Kidney (tissue), 14 donors: Measurements from ENCODE around the gene ADSS1. TPM values are rescaled to one million over a fixed set of nuclear protein-coding genes. Genes with fewer than 3 reads are reported as not detected.

Source experiments
- DNase-seq, 5 donors: peaks; one replicate each; pipeline ENCODE4 v3.0.0-alpha.2; 2013 to 2020
- FAIRE-seq: peaks from 2 replicates; lab custom pipeline; 2012; peaks lifted over from hg19 to GRCh38; lab: Jason Lieb, UNC
- H3K27ac ChIP-seq, 2 donors: one replicate each; pipeline ENCODE4 v1.7.0; 2013; ENCODE audit warnings: low read depth in 2 of 2, low read length in 2 of 2, inconsistent platforms in 1 of 2
- H3K27me3 ChIP-seq: one replicate; pipeline ENCODE4 v1.7.1; 2013; ENCODE audit warnings: low read length, inconsistent platforms; ENCODE audit not compliant: control insufficient read depth, insufficient read depth
- H3K36me3 ChIP-seq, 3 donors: one replicate each; pipeline versions ENCODE4 v1.7.0 to v1.7.1; 2013; ENCODE audit warnings: low read length in 3 of 3, control low read depth in 1 of 3, inconsistent platforms in 1 of 3; ENCODE audit not compliant: insufficient read depth in 3 of 3, control insufficient read depth in 2 of 3
- H3K4me1 ChIP-seq, 3 donors: one replicate each; pipeline versions ENCODE4 v1.7.0 to v1.7.1; 2013; ENCODE audit warnings: low read length in 3 of 3, inconsistent platforms in 1 of 3, low read depth in 1 of 3; ENCODE audit not compliant: control insufficient read depth in 2 of 3, insufficient read depth in 2 of 3
- H3K4me3 ChIP-seq, 3 donors: one replicate each; pipeline versions ENCODE4 v1.7.0 to v1.8.1; 2013; ENCODE audit warnings: low read length in 3 of 3, control low read depth in 1 of 3, inconsistent platforms in 1 of 3
- H3K9ac ChIP-seq, 3 donors: one replicate each; pipeline versions ENCODE4 v1.7.0 to v1.7.1; 2013; ENCODE audit warnings: low read length in 3 of 3, control low read depth in 1 of 3, inconsistent platforms in 1 of 3
- H3K9me3 ChIP-seq, 3 donors: one replicate each; pipeline versions ENCODE4 v1.7.0 to v1.7.1; 2013; ENCODE audit warnings: low read length in 3 of 3, control low read depth in 1 of 3, inconsistent platforms in 1 of 3; ENCODE audit not compliant: control insufficient read depth in 2 of 3, insufficient read depth in 1 of 3
- intact Hi-C: fragments of 100-400 bp; cut with DNase I; formaldehyde crosslinking; loops from one replicate; pipeline ENCODE4 v1.11.1; 2022
- polyA plus RNA-seq: library from polyadenylated mRNA; stranded (reverse); fragments of 350-450 nt; fragmentation: Illumina TruSeq; extraction: RNeasy Lipid Tissue Mini Kit (QIAGEN cat#74804); gene quantifications from one replicate; pipeline ENCODE4 v1.2.3, GENCODE V29; 2014; ENCODE audit warnings: low read depth, low replicate concordance; ENCODE audit not compliant: insufficient read depth
- total RNA-seq: library from RNA; stranded (reverse); fragmentation: NEBNext Ultra II Directional; extraction: Animal tissue kit (Norgen Biotek cat#: 25700); gene quantifications from one replicate; pipeline ENCODE4 v1.2.1, GENCODE V29; 2021
- TF ChIP-seq, protein P1 (sequence below): IDR thresholded peaks from 3 replicates; pipeline ENCODE4 v1.5.1; 2012; ENCODE audit warnings: mild to moderate bottlenecking, moderate library complexity, borderline replicate concordance; ENCODE audit not compliant: insufficient read depth; ENCODE audit errors: extremely low read depth
- donor health status: control.
- donor health status: control.
- donor health status: control.
- donor health status: control.
- donor health status: control.
- donor health status: DM: yes; HTN: yes; CAD: no.
- donor health status: Normal renal cell carcinoma (clear cell type).

The ADSS1 gene
- total and polyA plus RNA-seq, 2 donors from 2014 or later = 7.5 to 16.5 TPM

DNA sequence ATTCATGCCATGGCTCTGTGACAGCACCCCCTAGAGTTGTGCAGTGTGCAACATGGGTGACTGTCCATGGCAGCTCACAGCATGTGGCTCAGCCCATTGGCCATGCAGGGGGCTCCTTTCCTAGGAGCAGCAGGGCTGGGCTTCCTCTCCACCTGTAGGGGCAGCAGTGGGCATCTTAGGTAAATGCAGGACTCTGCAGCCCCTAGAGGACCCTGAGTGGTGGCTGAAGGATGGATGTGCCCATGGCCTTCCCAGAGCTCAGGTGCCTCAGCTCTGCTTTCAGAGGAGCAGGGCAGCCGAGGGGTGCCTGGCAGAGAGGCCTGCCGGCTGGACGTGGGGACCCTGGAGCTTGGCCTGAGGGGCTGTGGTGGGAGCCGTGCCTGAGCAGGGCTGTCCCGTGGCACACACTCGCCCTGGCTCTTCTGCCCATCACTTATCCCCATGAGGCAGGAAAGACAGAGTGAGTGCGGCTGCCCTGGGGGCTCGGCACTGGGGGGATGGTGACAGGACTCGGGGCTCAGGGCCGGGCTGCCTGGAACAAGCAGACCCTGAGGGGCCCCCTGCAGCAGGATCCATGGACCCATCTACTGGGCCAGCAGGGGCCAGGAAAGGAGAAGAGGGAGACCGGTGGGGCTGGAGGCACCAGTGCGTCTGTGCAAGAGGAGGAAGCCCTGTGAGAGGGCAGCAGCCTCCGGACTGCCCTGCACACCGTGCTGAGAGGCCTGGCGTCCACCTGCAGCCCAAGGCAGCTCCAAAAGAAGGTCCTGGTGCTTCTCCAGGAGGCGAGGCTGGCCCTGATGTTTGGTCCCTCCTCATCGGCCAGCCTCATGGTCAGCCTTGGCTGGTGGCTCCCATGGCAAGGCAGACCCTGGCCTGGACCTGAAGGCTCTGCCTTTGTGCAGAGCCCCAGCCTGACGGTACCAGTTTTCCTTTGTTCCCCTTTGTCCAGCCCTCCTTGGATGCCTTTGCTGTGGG, 7.6 kb downstream of the ADSS1 start:
- DNase-seq (no peak), FAIRE-seq (no peak)
- H3K4me3 ChIP-seq = no peak overlapping the region
- H3K9me3 ChIP-seq = no peaks in the 10 kb centered on the region
- peaks cover 0 to 50% (median 13%) of the 10 kb centered on the region in 3 donors for H3K4me1 ChIP-seq
- H3K27me3 ChIP-seq = no peaks in the 10 kb centered on the region
- intact Hi-C loops = no loop called here
- H3K36me3 ChIP-seq = no peaks in the 10 kb centered on the region
- no peak overlapping the region for H3K9ac ChIP-seq
- H3K27ac ChIP-seq = peak overlapping the region in 1 of 2 donors; percentile 25
- TF ChIP-seq, protein P1, sequence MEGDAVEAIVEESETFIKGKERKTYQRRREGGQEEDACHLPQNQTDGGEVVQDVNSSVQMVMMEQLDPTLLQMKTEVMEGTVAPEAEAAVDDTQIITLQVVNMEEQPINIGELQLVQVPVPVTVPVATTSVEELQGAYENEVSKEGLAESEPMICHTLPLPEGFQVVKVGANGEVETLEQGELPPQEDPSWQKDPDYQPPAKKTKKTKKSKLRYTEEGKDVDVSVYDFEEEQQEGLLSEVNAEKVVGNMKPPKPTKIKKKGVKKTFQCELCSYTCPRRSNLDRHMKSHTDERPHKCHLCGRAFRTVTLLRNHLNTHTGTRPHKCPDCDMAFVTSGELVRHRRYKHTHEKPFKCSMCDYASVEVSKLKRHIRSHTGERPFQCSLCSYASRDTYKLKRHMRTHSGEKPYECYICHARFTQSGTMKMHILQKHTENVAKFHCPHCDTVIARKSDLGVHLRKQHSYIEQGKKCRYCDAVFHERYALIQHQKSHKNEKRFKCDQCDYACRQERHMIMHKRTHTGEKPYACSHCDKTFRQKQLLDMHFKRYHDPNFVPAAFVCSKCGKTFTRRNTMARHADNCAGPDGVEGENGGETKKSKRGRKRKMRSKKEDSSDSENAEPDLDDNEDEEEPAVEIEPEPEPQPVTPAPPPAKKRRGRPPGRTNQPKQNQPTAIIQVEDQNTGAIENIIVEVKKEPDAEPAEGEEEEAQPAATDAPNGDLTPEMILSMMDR = peak; percentile 3

DNA sequence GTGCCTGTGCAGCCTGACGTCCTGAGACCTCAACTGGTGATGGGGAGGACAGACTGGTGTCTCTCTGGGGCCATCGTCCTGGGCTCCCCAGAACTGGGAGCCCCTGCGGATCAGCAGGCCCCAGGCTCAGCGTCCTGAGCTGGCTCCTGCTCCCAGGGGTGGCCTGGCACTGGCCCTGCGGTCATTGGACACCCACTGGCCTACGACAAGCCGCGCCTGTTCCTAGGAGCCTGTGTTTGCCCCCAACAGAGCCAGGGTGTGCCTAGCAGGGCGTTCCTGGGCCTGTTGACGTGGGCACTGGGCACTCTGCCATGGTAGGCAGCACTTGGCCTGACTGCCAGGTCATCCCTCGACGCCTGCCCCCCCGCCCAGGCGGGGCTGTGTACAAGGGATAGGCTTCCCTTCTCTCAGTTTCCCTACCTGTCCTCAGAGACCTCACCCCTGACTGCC, 8.4 kb downstream of the ADSS1 start:
- H3K27ac ChIP-seq = peak overlapping the region; percentile 16 to 32
- intact Hi-C loops = no loop called here
- DNase-seq (peak in 1 of 5 donors; percentile 94), FAIRE-seq (no peak)
- peaks cover 0 to 46% (median 13%) of the 10 kb centered on the region in 3 donors for H3K4me1 ChIP-seq
- no peak overlapping the region for H3K4me3 ChIP-seq
- H3K9me3 ChIP-seq = no peaks in the 10 kb centered on the region
- no peaks in the 10 kb centered on the region for H3K36me3 ChIP-seq
- H3K9ac ChIP-seq = no peak overlapping the region
- H3K27me3 ChIP-seq = no peaks in the 10 kb centered on the region
- TF ChIP-seq, protein P1 = no peak

DNA sequence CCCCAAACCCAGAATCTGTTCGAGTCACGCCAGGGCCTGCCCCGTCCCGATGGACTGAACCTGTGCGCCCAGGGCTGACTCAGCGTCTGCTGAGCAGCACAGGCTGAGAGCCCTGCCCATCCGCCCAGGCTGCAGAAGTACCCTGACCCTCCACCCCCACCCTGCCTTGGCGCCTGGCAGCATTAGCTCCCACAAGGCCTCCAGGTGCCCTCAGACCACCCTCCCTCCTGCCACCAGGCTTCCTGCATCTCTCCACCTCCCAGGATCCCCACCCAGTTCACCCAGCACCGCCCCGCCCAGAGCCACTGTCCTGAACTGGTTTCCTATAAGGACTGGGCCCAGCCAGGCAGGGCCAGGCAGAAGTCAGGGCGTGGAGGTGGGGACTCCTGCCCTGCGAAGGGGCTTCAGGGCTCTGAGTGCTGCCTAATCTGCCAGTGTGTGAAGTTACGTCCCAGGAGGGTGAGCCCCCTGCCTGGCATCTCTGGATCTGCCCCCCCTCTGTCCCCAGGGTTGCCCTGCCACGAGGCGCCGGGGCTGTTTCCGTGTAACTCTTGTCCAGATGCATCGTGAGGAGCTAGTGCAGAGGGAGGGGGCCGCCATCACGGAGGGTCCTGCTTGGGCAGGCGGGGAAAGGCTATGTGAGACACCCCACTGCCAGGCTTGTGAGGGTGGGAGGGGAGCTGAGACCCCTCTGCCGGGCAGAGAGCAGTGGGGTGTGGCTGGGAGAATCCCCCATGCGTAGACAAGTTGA, 9.1 kb downstream of the ADSS1 start:
- intact Hi-C loops = no loop called here
- H3K4me3 ChIP-seq = no peak overlapping the region
- H3K4me1 ChIP-seq = peaks cover 0 to 40% (median 13%) of the 10 kb centered on the region in 3 donors
- H3K27ac ChIP-seq = peak overlapping the region; percentile 16 to 32
- no peaks in the 10 kb centered on the region for H3K27me3 ChIP-seq
- no peak overlapping the region for H3K9ac ChIP-seq
- H3K9me3 ChIP-seq = no peaks in the 10 kb centered on the region
- DNase-seq (no peak), FAIRE-seq (no peak)
- no peaks in the 10 kb centered on the region for H3K36me3 ChIP-seq
- TF ChIP-seq, protein P1 = no peak
